GM12878 (cell line): ENCODE measurements around the gene MFN2. TPM values are rescaled to one million over a fixed set of nuclear protein-coding genes. Genes with fewer than 3 reads are reported as not detected.

Experiments
- ATF7 ChIP-seq: fragments of 450-650 bp; IDR thresholded peaks from 2 replicates; pipeline ENCODE4 v1.6.1; 2016; ENCODE audit warnings: low read depth, mild to moderate bottlenecking
- BCL11A ChIP-seq: IDR thresholded peaks from 2 replicates; pipeline ENCODE4 v1.6.1; 2011; ENCODE audit warnings: low read depth, low read length
- FOXM1 ChIP-seq: IDR thresholded peaks from 2 replicates; pipeline ENCODE4 v1.6.1; 2012; ENCODE audit warnings: low read depth, mild to moderate bottlenecking, inconsistent platforms, low read length, moderate library complexity
- HDGF ChIP-seq: fragments of 450-650 bp; IDR thresholded peaks from 2 replicates; pipeline ENCODE4 v1.6.1; 2016; ENCODE audit warnings: antibody characterized with exemption
- MXI1 ChIP-seq: fragments of 150-350 bp; IDR thresholded peaks from 2 replicates; pipeline ENCODE4 v1.6.1; 2011; ENCODE audit warnings: low read depth, mild to moderate bottlenecking, inconsistent platforms, low read length, improper control_type of control experiment
- NBN ChIP-seq: fragments of 450-650 bp; IDR thresholded peaks from 2 replicates; pipeline ENCODE4 v1.6.1; 2016
- NR2F1 ChIP-seq: fragments of 450-650 bp; conservative IDR thresholded peaks from 2 replicates; pipeline ENCODE4 v1.6.1; 2017; ENCODE audit warnings: mild to moderate bottlenecking
- RELA ChIP-seq: fragments of 450-650 bp; IDR thresholded peaks from 2 replicates; pipeline ENCODE4 v1.8.0; 2014; ENCODE audit warnings: borderline replicate concordance; ENCODE audit not compliant: partially characterized antibody
- RUNX3 ChIP-seq: IDR thresholded peaks from 2 replicates; pipeline ENCODE4 v1.6.1; 2012; ENCODE audit warnings: low read length, inconsistent platforms
- SMAD5 ChIP-seq: IDR thresholded peaks from 2 replicates; pipeline ENCODE4 v1.6.1; 2016; ENCODE audit warnings: antibody characterized with exemption, low read depth
- SPI1 ChIP-seq: IDR thresholded peaks from 2 replicates; pipeline ENCODE4 v1.6.1; 2011; ENCODE audit warnings: low read depth, mild to moderate bottlenecking, low read length, moderate library complexity, borderline replicate concordance; ENCODE audit not compliant: insufficient read depth
- SREBF1 ChIP-seq: IDR thresholded peaks from 2 replicates; pipeline ENCODE4 v1.6.1; 2012; ENCODE audit warnings: mild to moderate bottlenecking, low read length
- polyA plus RNA-seq, 11 experiments: library from polyadenylated mRNA; depleted of rRNA in 4 of 11; unstranded in 6 of 11; stranded (reverse) in 5 of 11; fragments of >200 nt; fragmentation: Nextera tagmentation in 4 of 11; fragmentation: Illumina TruSeq in 1 of 11; extraction: Ambion mirVana in 4 of 11; extraction: Trizol in 1 of 11; gene quantifications; 1 replicate in 1 of 11; 2 replicates in 10 of 11; pipeline versions ENCODE4 v1.2.1 to v1.2.3, GENCODE V29; 2011 to 2016; ENCODE audit warnings: inconsistent platforms in 2 of 11, missing spikeins in 2 of 11, low read depth in 1 of 11
- total RNA-seq, 4 experiments: library from RNA; depleted of rRNA in 3 of 4; stranded (reverse); fragments of >200 nt in 3 of 4; fragmentation: Illumina TruSeq in 1 of 4; extraction: Trizol in 1 of 4; gene quantifications; 2 replicates each; pipeline versions ENCODE4 v1.2.1 to v1.2.3, GENCODE V29; 2013 to 2021
- TF ChIP-seq, protein P1 (sequence below): fragments of 450-650 bp; IDR thresholded peaks from 2 replicates; pipeline ENCODE4 v1.6.1; 2018; ENCODE audit warnings: mild to moderate bottlenecking, low read depth, moderate library complexity; ENCODE audit not compliant: partially characterized antibody
- TF ChIP-seq, protein P2 (sequence below): fragments of 450-650 bp; IDR thresholded peaks from 2 replicates; pipeline ENCODE4 v1.6.1; 2018; ENCODE audit warnings: borderline replicate concordance, mild to moderate bottlenecking; ENCODE audit not compliant: partially characterized antibody
- TF ChIP-seq, protein P3 (sequence below): fragments of 450-650 bp; IDR thresholded peaks from 2 replicates; pipeline ENCODE4 v1.6.1; 2017; ENCODE audit warnings: antibody characterized with exemption, mild to moderate bottlenecking, moderate library complexity
- TF ChIP-seq, protein P4 (sequence below): fragments of 450-650 bp; IDR thresholded peaks from 2 replicates; pipeline ENCODE4 v1.6.1; 2016; ENCODE audit warnings: mild to moderate bottlenecking, moderate library complexity, borderline replicate concordance

MFN2 gene
- total and polyA plus RNA-seq, 10 of the 15 experiments (the other 5 are each of a cell fraction or from before 2014, with no cell fraction given), result 5.3 to 64.4 (median 48.1) TPM

DNA sequence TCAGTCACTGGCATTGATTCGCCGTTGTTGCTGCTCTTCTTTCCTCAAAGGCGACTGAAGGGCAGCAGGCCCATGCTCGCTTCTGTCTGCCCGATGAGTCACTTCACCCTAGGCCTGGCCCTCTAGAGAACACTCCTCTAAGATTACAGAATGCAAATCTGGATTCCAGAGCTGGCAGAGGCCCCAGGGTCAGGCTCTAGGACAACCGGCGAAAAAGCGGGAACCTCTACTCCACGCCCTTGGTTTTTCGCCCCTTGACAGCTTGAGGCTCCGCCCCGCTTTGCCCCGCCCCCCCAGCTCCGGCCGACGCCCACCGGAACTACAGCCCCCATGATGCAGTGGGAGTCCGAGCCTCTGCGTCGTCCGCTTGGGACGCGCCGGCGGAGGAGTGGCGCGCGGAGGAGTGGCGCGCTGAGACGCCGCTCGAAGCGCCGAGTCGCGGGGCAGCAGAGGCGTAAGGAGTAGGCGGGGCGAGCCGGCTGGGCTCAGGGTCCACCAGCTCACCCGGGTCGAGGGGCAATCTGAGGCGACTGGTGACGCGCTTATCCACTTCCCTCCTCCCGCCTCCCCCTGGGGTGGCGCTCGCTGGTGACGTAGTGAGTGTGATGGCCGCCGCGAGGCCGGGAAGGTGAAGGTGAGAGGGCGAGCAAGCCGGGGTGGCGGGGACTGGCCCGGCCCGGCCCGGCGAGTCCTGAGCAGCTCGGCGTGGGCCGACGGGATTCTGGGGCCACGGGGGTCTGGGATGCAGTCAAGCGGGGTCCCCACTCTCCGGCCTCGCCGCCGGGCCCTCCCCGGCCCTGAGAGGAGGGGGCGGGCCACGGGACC is at the start of gene MFN2 (continued):
- TF ChIP-seq, protein P1, sequence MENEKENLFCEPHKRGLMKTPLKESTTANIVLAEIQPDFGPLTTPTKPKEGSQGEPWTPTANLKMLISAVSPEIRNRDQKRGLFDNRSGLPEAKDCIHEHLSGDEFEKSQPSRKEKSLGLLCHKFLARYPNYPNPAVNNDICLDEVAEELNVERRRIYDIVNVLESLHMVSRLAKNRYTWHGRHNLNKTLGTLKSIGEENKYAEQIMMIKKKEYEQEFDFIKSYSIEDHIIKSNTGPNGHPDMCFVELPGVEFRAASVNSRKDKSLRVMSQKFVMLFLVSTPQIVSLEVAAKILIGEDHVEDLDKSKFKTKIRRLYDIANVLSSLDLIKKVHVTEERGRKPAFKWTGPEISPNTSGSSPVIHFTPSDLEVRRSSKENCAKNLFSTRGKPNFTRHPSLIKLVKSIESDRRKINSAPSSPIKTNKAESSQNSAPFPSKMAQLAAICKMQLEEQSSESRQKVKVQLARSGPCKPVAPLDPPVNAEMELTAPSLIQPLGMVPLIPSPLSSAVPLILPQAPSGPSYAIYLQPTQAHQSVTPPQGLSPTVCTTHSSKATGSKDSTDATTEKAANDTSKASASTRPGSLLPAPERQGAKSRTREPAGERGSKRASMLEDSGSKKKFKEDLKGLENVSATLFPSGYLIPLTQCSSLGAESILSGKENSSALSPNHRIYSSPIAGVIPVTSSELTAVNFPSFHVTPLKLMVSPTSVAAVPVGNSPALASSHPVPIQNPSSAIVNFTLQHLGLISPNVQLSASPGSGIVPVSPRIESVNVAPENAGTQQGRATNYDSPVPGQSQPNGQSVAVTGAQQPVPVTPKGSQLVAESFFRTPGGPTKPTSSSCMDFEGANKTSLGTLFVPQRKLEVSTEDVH, result peak; percentile 35
- TF ChIP-seq BCL11A, result no peak
- peak; percentile 77 for TF ChIP-seq RELA
- no peak for TF ChIP-seq FOXM1
- peak; percentile 99 for TF ChIP-seq NBN
- TF ChIP-seq ATF7, result peak; percentile 73
- TF ChIP-seq RUNX3, result no peak
- TF ChIP-seq, protein P2, sequence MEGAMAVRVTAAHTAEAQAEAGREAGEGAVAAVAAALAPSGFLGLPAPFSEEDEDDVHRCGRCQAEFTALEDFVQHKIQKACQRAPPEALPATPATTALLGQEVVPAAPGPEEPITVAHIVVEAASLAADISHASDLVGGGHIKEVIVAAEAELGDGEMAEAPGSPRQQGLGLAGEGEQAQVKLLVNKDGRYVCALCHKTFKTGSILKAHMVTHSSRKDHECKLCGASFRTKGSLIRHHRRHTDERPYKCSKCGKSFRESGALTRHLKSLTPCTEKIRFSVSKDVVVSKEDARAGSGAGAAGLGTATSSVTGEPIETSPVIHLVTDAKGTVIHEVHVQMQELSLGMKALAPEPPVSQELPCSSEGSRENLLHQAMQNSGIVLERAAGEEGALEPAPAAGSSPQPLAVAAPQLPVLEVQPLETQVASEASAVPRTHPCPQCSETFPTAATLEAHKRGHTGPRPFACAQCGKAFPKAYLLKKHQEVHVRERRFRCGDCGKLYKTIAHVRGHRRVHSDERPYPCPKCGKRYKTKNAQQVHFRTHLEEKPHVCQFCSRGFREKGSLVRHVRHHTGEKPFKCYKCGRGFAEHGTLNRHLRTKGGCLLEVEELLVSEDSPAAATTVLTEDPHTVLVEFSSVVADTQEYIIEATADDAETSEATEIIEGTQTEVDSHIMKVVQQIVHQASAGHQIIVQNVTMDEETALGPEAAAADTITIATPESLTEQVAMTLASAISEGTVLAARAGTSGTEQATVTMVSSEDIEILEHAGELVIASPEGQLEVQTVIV, result peak; percentile 97
- peak; percentile 95 for TF ChIP-seq HDGF
- TF ChIP-seq, protein P3, sequence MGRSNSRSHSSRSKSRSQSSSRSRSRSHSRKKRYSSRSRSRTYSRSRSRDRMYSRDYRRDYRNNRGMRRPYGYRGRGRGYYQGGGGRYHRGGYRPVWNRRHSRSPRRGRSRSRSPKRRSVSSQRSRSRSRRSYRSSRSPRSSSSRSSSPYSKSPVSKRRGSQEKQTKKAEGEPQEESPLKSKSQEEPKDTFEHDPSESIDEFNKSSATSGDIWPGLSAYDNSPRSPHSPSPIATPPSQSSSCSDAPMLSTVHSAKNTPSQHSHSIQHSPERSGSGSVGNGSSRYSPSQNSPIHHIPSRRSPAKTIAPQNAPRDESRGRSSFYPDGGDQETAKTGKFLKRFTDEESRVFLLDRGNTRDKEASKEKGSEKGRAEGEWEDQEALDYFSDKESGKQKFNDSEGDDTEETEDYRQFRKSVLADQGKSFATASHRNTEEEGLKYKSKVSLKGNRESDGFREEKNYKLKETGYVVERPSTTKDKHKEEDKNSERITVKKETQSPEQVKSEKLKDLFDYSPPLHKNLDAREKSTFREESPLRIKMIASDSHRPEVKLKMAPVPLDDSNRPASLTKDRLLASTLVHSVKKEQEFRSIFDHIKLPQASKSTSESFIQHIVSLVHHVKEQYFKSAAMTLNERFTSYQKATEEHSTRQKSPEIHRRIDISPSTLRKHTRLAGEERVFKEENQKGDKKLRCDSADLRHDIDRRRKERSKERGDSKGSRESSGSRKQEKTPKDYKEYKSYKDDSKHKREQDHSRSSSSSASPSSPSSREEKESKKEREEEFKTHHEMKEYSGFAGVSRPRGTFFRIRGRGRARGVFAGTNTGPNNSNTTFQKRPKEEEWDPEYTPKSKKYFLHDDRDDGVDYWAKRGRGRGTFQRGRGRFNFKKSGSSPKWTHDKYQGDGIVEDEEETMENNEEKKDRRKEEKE, result no peak
- TF ChIP-seq SPI1, result peak; percentile 70; the same call in 1 of the 2 replicates
- 0 out of 2 replicates have a peak, but pooled peaks have one; percentile 22 for TF ChIP-seq SREBF1
- TF ChIP-seq, protein P4, sequence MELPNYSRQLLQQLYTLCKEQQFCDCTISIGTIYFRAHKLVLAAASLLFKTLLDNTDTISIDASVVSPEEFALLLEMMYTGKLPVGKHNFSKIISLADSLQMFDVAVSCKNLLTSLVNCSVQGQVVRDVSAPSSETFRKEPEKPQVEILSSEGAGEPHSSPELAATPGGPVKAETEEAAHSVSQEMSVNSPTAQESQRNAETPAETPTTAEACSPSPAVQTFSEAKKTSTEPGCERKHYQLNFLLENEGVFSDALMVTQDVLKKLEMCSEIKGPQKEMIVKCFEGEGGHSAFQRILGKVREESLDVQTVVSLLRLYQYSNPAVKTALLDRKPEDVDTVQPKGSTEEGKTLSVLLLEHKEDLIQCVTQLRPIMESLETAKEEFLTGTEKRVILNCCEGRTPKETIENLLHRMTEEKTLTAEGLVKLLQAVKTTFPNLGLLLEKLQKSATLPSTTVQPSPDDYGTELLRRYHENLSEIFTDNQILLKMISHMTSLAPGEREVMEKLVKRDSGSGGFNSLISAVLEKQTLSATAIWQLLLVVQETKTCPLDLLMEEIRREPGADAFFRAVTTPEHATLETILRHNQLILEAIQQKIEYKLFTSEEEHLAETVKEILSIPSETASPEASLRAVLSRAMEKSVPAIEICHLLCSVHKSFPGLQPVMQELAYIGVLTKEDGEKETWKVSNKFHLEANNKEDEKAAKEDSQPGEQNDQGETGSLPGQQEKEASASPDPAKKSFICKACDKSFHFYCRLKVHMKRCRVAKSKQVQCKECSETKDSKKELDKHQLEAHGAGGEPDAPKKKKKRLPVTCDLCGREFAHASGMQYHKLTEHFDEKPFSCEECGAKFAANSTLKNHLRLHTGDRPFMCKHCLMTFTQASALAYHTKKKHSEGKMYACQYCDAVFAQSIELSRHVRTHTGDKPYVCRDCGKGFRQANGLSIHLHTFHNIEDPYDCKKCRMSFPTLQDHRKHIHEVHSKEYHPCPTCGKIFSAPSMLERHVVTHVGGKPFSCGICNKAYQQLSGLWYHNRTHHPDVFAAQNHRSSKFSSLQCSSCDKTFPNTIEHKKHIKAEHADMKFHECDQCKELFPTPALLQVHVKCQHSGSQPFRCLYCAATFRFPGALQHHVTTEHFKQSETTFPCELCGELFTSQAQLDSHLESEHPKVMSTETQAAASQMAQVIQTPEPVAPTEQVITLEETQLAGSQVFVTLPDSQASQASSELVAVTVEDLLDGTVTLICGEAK, result peak; percentile 33; the same call in 1 of the 2 replicates
- TF ChIP-seq MXI1, result peak; percentile 11; the same call in 1 of the 2 replicates
- TF ChIP-seq SMAD5, result peak; percentile 73; the same call in 1 of the 2 replicates
- TF ChIP-seq NR2F1, result peak; percentile 92
